GM18858 (cell line): ENCODE measurements around the gene PLEKHM1.
"Not testable (repeated sequence)": the region's sequence is repeated elsewhere in the genome, so short reads cannot be mapped to it uniquely, and the experiment has no call there.

Experiments used
- ATAC-seq: cut with Tn5 transposase; IDR thresholded peaks from one replicate; pipeline ENCODE4 v1.9.1; 2021; ENCODE audit not compliant: unreplicated experiment

PLEKHM1 gene

GRCh38 chr17:45468293-45469203 lies 22.0 kb downstream of the PLEKHM1 start:
- not testable (repeated sequence) for ATAC-seq

- ATAC-seq: peak; percentile 58
These were observed 28.8 kb downstream of the PLEKHM1 start for GRCh38 chr17:45461524-45462327.

GRCh38 chr17:45460422-45460821 lies 30.1 kb downstream of the PLEKHM1 start:
- not testable (repeated sequence) for ATAC-seq

- not testable (repeated sequence) for ATAC-seq
These were observed 36.2 kb downstream of the PLEKHM1 start for GRCh38 chr17:45454341-45454740.

- not testable (repeated sequence) for ATAC-seq
These were observed 36.8 kb downstream of the PLEKHM1 start for GRCh38 chr17:45453731-45454130.

GRCh38 chr17:45453225-45453534 lies 37.3 kb downstream of the PLEKHM1 start:
- ATAC-seq: not testable (repeated sequence)

- ATAC-seq: not testable (repeated sequence)
These were observed 37.9 kb downstream of the PLEKHM1 start for GRCh38 chr17:45452329-45453224.

GRCh38 chr17:45451660-45452059 lies 38.9 kb downstream of the PLEKHM1 start:
- ATAC-seq: not testable (repeated sequence)

GRCh38 chr17:45451131-45451530 lies 39.4 kb downstream of the PLEKHM1 start:
- no peak for ATAC-seq

- not testable (repeated sequence) for ATAC-seq
These were observed 40.7 kb downstream of the PLEKHM1 start for GRCh38 chr17:45449708-45450329.

- ATAC-seq: not testable (repeated sequence)
These were observed 41.3 kb downstream of the PLEKHM1 start for GRCh38 chr17:45449260-45449659.

GRCh38 chr17:45448483-45448882 lies 42.0 kb downstream of the PLEKHM1 start:
- ATAC-seq: not testable (repeated sequence)

GRCh38 chr17:45448066-45448465 lies 42.5 kb downstream of the PLEKHM1 start:
- not testable (repeated sequence) for ATAC-seq

- not testable (repeated sequence) for ATAC-seq
These were observed 42.9 kb downstream of the PLEKHM1 start for GRCh38 chr17:45447650-45448049.

GRCh38 chr17:45446872-45447625 lies 43.5 kb downstream of the PLEKHM1 start:
- not testable (repeated sequence) for ATAC-seq

GRCh38 chr17:45445901-45446743 lies 44.4 kb downstream of the PLEKHM1 start:
- not testable (repeated sequence) for ATAC-seq

- ATAC-seq: not testable (repeated sequence)
These were observed 45.4 kb downstream of the PLEKHM1 start for GRCh38 chr17:45444856-45445820.
